PC-9 (cell line): ENCODE measurements around the gene FTL.

ENCODE experiments used
- EZH2 ChIP-seq: fragments of 200-600 bp; sonication (generic); IDR thresholded peaks from 2 replicates; pipeline ENCODE4 v1.8.0; 2017; ENCODE audit warnings: antibody characterized with exemption, low read depth
- TF ChIP-seq, protein P1 (sequence below): fragments of 200-600 bp; sonication (generic); conservative IDR thresholded peaks from 2 replicates; pipeline ENCODE4 v1.6.1; 2017; ENCODE audit warnings: mixed run types, antibody characterized with exemption, mild to moderate bottlenecking, moderate library complexity

DNA sequence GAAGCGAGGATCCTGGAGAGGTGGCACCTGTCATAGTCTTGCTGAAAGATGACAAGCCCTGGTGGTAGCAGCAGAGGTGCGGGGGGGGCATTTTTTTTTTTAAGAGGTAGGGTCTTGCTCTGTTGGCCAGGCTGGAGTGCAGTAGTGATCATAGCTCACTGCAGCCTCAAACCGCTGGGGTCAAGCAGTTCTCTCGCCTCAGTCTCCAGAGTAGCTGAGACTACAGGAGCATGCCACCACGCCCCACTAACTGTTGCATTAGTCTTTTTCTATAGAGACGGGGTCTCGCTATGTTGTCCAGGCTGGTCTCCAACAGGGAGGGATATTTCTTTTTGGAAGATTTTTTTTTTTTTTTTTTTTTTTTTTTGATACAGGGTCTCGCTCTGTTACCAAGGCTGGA lies 7.1 kb upstream of the FTL start:
- TF ChIP-seq, protein P1, sequence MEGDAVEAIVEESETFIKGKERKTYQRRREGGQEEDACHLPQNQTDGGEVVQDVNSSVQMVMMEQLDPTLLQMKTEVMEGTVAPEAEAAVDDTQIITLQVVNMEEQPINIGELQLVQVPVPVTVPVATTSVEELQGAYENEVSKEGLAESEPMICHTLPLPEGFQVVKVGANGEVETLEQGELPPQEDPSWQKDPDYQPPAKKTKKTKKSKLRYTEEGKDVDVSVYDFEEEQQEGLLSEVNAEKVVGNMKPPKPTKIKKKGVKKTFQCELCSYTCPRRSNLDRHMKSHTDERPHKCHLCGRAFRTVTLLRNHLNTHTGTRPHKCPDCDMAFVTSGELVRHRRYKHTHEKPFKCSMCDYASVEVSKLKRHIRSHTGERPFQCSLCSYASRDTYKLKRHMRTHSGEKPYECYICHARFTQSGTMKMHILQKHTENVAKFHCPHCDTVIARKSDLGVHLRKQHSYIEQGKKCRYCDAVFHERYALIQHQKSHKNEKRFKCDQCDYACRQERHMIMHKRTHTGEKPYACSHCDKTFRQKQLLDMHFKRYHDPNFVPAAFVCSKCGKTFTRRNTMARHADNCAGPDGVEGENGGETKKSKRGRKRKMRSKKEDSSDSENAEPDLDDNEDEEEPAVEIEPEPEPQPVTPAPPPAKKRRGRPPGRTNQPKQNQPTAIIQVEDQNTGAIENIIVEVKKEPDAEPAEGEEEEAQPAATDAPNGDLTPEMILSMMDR: no peak
- TF ChIP-seq EZH2: no peak
